HG02981 (cell line): ENCODE data around the gene NOP56.

ENCODE experiments used
- ATAC-seq: cut with Tn5 transposase; IDR thresholded peaks from one replicate; pipeline ENCODE4 v1.9.1; 2021; ENCODE audit warnings: mild to moderate bottlenecking, moderate library complexity; ENCODE audit not compliant: unreplicated experiment

Gene NOP56, protein sequence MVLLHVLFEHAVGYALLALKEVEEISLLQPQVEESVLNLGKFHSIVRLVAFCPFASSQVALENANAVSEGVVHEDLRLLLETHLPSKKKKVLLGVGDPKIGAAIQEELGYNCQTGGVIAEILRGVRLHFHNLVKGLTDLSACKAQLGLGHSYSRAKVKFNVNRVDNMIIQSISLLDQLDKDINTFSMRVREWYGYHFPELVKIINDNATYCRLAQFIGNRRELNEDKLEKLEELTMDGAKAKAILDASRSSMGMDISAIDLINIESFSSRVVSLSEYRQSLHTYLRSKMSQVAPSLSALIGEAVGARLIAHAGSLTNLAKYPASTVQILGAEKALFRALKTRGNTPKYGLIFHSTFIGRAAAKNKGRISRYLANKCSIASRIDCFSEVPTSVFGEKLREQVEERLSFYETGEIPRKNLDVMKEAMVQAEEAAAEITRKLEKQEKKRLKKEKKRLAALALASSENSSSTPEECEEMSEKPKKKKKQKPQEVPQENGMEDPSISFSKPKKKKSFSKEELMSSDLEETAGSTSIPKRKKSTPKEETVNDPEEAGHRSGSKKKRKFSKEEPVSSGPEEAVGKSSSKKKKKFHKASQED

DNA sequence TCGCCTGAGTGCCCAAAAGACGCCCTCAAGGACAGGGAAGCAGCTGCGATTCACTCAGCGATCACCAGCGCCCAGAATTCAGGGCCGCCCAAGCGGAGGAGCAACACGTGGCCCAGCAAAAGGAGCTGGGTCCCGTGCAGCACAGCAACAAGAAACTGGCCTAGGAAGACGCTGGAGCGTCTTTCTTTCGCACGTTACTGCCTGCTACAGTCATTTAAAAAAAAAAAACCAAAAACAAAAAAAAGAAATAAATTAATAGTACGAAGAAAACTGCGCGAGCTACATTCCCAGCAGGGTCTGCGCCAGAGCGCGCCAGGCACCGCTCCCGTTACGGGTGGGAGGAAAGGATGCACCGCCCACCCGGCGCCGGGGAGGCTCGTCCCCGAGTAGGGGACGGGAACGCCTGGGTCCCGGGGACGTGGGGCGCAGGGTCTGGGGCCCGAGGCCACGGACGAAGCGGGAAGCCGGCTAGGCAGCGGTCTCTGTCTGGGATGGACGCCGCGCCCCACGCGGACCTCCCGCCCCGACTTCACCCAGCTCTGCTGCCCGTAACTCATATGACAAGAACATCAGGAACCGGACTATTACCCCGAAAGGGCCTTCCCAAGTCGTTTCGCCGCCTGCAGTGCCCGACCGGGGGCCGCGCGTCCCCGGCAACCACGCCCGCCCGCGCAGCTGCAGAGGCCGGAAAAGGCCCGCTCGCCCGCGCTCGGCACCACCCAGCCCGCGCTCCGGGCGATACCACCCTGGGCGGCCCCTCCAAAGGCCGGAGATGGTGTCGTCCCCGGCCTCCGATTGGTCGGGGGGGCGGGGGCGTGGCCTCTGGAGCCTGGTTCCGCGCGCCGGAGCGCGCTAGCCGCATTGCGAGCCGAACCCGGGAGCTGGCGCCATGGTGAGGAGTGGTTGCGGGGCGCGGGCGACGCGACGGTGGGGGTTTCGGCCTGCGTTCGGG lies at the start of gene NOP56:
NOP56 (plus strand) TSS at position 861 of the 952 bp plus-strand sequence; CDS start at position 890, 29 bp downstream.
- peak; percentile 88 for ATAC-seq

DNA sequence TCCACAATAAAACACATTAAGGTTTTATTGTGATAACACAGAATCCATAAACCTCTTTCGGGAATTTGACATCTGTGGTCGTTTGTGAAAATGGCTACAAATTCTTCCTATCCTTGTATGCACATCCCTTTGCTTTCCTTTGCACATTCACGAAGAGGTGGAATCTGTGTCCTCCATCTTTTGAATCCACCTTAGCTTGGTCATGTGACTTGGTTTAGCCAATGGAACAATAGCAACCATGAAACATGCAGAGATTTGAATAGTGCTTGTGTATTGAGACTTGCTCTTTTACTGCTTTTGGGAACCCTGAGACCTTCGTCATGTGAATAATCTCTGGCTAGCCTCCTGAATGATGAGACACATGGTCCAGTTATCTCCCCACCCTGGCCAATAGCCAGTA lies 49.7 kb upstream of the NOP56 start:
- no peak for ATAC-seq

DNA sequence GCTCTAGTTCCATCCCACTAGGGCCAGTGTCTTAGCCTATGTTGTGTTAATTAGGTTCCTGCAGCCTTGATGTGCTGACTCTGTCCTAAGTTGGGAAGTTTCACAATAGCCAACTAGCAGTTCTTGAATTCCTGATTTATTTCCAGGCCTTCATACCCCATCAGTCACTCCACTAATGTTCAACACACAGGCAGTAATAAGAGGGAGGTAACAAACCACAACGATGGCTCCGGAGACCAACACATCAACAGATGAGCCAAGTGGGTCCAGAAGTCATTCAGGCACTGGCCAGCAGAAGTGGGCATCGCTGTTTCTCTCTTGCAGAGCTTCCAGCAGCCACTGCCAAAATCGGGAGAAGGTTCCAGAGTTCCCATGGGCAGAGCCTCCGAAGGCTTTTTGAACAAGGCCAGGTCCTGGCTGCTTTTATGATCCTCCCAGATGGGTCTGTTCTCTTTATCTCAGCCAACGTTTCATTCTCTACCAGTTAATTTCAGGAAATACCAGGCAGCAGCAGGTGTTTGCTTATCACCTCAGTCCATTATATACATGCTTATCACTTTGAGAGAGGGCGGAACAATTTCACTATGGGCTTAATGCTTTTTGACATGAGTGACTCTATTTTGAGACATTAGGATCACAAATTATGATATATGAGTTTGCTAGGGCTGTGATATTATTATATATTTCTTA lies 48.5 kb upstream of the NOP56 start:
- no peak for ATAC-seq

GRCh38 chr20:2604506-2604835 lies 48.0 kb upstream of the NOP56 start:
- ATAC-seq, result no peak

DNA sequence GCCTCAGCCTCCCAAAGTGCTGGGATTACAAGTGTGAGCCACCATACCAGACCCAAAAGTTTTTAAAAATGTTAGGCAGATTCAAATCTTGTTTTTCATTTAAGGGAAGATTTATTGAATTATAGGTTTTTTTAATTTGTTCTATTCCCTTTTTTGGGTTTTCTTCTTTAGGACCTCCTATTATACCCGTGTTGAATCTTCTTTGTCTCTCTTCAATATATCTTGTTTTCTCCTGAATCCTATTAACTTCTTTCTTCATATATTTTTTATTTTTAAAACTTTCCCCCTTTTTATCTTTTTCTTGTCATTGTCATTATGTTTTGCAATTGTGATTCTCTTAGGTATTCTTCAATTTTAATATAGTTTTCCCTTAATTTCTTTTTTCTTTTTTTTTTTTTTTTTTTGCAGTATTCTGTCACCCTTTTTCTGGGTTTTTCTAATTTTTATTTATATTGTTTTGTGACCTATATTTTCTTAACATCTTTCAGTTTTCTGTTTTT lies 45.9 kb upstream of the NOP56 start:
- ATAC-seq, result no peak

- ATAC-seq, result no peak
Observed at GRCh38 chr20:2610326-2610725, 42.1 kb upstream of the NOP56 start.

DNA sequence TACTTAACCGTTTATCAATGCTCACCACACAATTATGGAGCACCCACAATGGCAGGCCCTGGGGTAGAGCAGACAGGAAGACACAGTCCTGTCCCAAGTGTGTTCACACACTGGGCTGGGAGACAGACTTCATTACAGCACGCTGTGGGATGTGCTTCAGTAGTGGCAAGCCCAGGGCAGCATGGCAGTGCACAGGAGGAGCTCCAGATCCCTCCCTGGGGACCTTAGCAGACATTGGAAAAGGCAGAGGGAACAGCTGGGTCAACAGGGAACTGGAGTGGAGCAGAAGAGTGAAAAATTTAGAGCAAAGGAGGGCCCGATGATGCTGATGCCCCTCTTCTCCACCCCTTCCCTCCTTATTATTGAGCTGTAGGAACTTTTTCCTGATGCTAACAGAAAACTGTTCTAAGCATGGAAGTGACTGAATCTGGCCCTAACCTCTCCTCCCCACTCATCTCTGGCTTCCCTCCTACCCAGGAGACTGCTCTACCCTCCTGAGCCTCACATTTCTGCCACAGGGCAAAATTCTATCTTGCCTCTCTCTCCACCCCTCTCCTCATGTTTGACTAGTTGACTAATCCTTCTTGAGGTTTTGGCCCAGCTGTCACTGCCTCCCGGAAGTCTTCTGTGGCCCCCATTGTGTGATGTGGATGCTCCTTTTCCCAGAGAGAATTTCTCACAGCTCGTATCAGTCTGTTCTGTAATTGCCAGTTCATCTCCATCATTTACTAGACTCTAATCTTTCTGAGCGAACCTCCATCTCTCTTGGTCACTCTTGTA lies 41.3 kb upstream of the NOP56 start:
- no peak for ATAC-seq

DNA sequence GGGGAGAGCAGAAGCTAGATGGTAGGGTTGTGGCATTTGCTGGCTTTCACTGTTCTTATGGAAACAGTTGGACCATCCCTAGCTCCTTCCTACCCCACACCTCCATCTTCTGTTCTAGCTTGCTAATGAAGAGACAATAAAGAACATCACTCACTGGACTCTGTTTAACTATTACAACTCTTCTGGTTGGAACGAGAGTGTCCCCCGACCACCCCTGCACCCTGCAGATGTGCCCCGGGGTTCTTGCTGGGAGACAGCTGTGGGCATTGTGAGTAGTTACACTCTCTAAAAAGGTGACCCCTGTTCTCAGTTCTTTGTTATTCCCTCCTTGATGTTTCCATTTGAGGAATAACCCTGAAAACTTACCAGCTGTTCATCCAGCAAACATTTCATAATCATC lies 40.4 kb upstream of the NOP56 start:
- ATAC-seq, result no peak

DNA sequence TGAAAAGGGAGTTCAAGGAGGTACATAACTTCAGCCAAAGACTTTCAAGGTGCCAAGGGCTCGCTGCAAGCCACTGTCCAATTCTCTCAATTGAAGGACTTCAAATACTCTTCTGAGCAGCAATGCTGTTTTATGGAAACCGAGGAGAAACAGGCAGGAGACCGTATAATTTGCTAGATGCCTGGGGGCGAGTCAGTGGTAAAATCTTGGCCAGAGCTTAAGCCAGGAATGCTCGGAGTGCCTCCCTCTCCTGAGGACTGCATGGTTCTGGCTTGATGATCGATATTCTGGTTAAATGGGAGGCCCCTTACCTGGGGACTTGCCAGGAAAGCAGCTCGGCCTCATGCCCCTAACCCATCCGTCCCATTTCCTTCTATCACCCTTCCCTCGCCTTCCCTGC lies 35.8 kb upstream of the NOP56 start:
- no peak for ATAC-seq

GRCh38 chr20:2617099-2617714 lies 35.2 kb upstream of the NOP56 start:
- ATAC-seq, result no peak

DNA sequence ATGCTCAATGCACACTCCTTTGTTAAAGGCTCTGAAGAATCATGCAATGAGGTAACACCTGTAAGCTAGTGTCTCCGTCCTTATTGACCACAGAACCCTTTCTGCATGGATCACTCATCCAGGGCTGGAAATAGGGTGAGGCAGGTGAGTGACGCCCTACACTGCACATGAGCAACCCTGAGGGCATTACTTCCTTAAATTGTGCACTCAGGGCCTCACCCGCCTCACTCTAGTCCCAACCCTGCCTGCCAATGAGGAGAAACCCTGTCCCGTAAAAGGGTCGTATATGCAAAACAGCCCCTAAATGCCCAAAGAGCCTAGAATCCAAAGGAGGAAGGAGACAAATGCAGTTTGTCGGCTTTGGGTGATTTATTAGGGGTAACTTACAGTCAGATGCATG lies 33.6 kb upstream of the NOP56 start:
- ATAC-seq, result no peak

GRCh38 chr20:2619337-2619736 lies 33.1 kb upstream of the NOP56 start:
- no peak for ATAC-seq

DNA sequence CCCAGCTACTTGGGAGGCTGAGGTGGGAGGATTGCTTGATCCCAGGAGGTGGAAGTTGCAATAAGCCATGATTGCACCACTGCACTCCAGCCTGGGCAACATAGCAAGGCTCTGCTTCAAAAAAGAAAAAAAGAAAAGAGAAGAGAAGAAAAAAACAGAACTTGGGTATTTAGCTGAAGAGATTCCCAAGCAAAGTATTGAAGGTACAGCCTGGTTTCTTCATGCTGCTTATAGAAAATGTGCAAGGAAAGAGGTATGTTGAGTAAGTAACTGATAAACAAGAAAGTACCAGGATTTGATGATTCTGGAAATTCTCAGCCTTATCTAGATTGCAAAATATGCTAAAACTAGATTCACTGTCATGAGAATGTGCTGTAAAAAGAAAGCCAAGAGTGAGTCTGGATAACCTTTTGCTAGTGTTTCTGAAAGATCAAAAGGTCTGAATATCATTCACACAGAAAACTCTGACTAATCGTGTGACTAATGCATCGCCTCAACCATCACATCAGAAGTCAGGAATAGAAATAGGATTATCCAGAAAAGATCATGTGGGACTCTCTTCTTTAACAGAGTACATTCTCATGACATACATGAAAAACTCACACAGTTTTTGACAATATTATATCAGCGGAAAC lies 32.4 kb upstream of the NOP56 start:
- ATAC-seq, result no peak

DNA sequence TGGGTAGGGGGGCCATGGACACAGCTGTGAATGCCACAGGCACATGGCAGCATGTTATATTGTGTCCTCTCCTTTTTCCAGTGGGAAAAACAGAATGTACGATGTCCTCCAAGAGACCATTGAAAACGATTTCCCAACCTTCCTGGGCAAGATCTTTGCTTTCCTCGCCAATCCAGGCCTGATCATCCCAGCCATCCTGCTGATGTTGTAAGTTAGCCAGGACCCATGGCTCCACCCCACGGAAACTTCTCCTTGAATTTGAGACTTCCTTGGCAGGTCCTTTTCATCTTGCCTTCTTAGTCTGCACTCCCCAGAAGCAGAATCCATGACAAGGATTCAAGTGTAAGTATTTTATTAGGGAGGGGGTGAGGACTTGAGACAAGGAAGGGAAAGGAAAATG lies 28.2 kb upstream of the NOP56 start:
- ATAC-seq, result no peak

- ATAC-seq, result no peak
Observed at GRCh38 chr20:2625062-2625461, 27.4 kb upstream of the NOP56 start.

DNA sequence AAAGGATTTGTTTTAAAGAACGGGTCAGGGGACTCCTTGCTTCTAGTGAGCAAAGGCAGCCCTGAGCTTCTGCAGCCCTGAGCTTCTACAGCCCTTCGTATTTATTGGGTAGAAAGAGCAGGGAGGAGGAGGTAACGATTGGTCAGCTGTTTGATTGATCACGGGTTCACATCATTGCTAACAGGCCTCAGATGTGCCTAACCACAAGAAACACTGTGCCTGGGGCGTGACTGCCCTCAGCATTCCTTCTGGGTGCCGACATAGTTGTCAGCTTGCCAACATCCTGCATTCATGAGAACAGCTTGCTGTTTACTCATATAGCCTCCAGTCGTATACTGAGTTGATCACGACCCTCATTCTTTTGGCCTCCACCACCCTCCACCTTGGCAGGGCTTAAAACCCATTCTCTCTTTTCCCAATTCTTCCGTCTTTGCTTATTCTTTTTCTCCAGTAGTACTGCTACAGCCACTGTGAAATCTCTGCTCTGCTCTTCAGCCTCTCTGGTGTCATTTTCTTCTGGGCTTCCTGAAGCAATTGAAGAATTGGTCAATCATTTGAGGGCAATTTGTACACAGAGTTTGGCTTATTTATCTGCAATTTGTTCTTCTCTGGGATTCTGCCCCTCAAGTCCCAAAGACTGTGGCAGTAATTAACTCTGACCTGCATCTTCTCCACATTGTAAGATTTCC lies 25.4 kb upstream of the NOP56 start:
- ATAC-seq, result no peak

GRCh38 chr20:2631228-2631627 lies 21.2 kb upstream of the NOP56 start:
- ATAC-seq, result no peak

GRCh38 chr20:2633381-2633780 lies 19.1 kb upstream of the NOP56 start:
- no peak for ATAC-seq

- ATAC-seq, result no peak
Observed at GRCh38 chr20:2637246-2637645, 15.2 kb upstream of the NOP56 start.
